Trophoblast cell (in vitro differentiated cells and primary cell): ENCODE data around the gene UBXN6.

ENCODE experiments used
- DNase-seq, 2 donors: peaks; one replicate each; pipeline ENCODE4 v3.0.0-alpha.2; 2016
- H2AFZ ChIP-seq: 2 replicates; pipeline ENCODE4 v1.6.1; 2013; ENCODE audit warnings: low read length, moderate library complexity, mild to moderate bottlenecking; ENCODE audit not compliant: insufficient read depth, poor library complexity
- H2AK5ac ChIP-seq: 2 replicates; pipeline ENCODE4 v1.6.1; 2013; ENCODE audit warnings: mild to moderate bottlenecking, low read length
- H2BK120ac ChIP-seq: 2 replicates; pipeline ENCODE4 v1.6.1; 2013; ENCODE audit warnings: low read length, mild to moderate bottlenecking, moderate library complexity; ENCODE audit not compliant: insufficient read depth, poor library complexity
- H2BK12ac ChIP-seq: 2 replicates; pipeline ENCODE4 v1.6.1; 2013; ENCODE audit warnings: mild to moderate bottlenecking, low read length, moderate library complexity
- H2BK5ac ChIP-seq: 2 replicates; pipeline ENCODE4 v1.6.1; 2013; ENCODE audit warnings: low read length, low read depth, moderate library complexity, mild to moderate bottlenecking; ENCODE audit not compliant: poor library complexity
- H3K14ac ChIP-seq: 2 replicates; pipeline ENCODE4 v1.6.1; 2013; ENCODE audit warnings: mild to moderate bottlenecking, low read length
- H3K18ac ChIP-seq: 2 replicates; pipeline ENCODE4 v1.6.1; 2013; ENCODE audit warnings: mild to moderate bottlenecking, low read length
- H3K23ac ChIP-seq: 2 replicates; pipeline ENCODE4 v1.6.1; 2013; ENCODE audit warnings: low read length
- H3K27ac ChIP-seq: 2 replicates; pipeline ENCODE4 v1.5.1; 2013; ENCODE audit warnings: low read depth, mild to moderate bottlenecking, inconsistent platforms, low read length, moderate library complexity
- H3K27me3 ChIP-seq: 2 replicates; pipeline ENCODE4 v1.6.1; 2013; ENCODE audit warnings: inconsistent platforms, mild to moderate bottlenecking, low read length, moderate library complexity; ENCODE audit not compliant: insufficient read depth
- H3K36me3 ChIP-seq, 2 experiments: 1 replicate in 1 of 2; 2 replicates in 1 of 2; pipeline ENCODE4 v1.6.1; 2013; ENCODE audit warnings: low read length in 2 of 2, mild to moderate bottlenecking in 2 of 2, moderate library complexity in 1 of 2; ENCODE audit not compliant: insufficient read depth in 2 of 2, control insufficient read depth in 1 of 2
- H3K4ac ChIP-seq: 2 replicates; pipeline ENCODE4 v1.6.1; 2013; ENCODE audit warnings: low read depth, mild to moderate bottlenecking, low read length, moderate library complexity
- H3K4me1 ChIP-seq, 2 experiments: 1 replicate in 1 of 2; 2 replicates in 1 of 2; pipeline ENCODE4 v1.6.1; 2013; ENCODE audit warnings: low read length in 2 of 2, mild to moderate bottlenecking in 2 of 2, moderate library complexity in 1 of 2; ENCODE audit not compliant: insufficient read depth in 2 of 2, control insufficient read depth in 1 of 2
- H3K4me2 ChIP-seq: 2 replicates; pipeline ENCODE4 v1.6.1; 2013; ENCODE audit warnings: inconsistent platforms, mild to moderate bottlenecking, low read length, moderate library complexity
- H3K4me3 ChIP-seq: 2 replicates; pipeline ENCODE4 v1.5.1; 2013; ENCODE audit warnings: mild to moderate bottlenecking, low read depth, low read length, inconsistent platforms
- H3K79me1 ChIP-seq: one replicate; pipeline ENCODE4 v1.6.1; 2013; ENCODE audit warnings: low read length
- H3K79me2 ChIP-seq: 2 replicates; pipeline ENCODE4 v1.6.1; 2013; ENCODE audit warnings: low read length, mild to moderate bottlenecking; ENCODE audit not compliant: control insufficient read depth, insufficient read depth, poor library complexity
- H3K9ac ChIP-seq: 2 replicates; pipeline ENCODE4 v1.6.1; 2013; ENCODE audit warnings: mild to moderate bottlenecking, low read length
- H3K9me3 ChIP-seq: 2 replicates; pipeline ENCODE4 v1.6.1; 2013; ENCODE audit warnings: low read depth, mild to moderate bottlenecking, control low read depth, inconsistent platforms, low read length; ENCODE audit not compliant: insufficient read depth
- H4K12ac ChIP-seq: 2 replicates; pipeline ENCODE4 v1.6.1; 2013; ENCODE audit warnings: low read depth, mild to moderate bottlenecking, low read length, moderate library complexity
- H4K8ac ChIP-seq: 2 replicates; pipeline ENCODE4 v1.6.1; 2013; ENCODE audit warnings: low read depth, mild to moderate bottlenecking, low read length, moderate library complexity
- H4K91ac ChIP-seq: one replicate; pipeline ENCODE4 v1.6.1; 2013; ENCODE audit warnings: low read depth, mild to moderate bottlenecking, low read length, moderate library complexity
- WGBS: extraction: QIAGEN DNeasy Blood & Tissue Kit; methylation state at CpG from one replicate; pipeline ENCODE4 v1.1.7; 2013; ENCODE audit warnings: missing lambda C conversion rate; ENCODE audit not compliant: insufficient read length, insufficient coverage; ENCODE audit errors: extremely low coverage; 5-methylcytosine and 5-hydroxymethylcytosine counted together

UBXN6 gene

DNA sequence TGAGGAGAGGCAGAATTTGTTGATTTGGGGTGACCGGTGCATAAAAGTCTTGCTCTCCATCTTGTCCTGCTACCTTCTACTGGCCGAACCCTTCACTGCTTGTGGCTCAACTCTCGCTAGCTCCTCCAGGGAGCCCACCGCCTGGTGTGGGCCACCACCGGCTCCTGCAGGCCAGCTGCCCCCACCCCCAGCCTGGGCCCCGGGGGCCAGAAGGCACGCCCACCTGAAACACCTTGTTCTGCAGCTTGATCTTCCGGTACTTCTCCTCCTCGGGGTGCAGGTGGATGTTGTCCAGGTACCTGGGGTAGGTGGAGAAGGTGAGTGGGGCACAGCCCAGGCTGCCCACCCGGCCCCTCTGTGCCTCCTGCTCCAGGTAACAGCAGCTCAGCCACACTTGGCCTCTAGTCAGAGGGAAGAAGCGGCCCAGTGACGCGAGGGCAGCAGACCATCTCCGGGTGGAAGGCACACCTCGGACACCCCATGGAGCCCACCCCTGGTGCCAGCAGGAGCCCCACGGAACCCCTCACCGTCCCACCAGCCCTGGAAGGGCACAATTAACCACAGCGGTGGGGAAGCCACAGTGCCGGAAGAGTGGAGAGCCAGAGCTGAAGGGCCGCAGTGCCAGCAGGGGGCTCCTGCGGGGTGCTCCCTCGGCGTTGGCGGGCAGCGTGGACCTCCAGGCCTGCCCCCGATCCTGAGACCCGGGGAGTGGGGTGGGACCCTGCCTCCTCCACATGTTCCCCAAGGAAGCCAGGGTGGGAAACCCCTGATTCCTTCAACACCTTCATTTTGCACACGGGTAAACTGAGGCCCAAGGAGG lies 10.1 kb downstream of the UBXN6 start:
- no peak overlapping the region for H3K23ac ChIP-seq
- H2BK120ac ChIP-seq = no peak overlapping the region
- H3K4me1 ChIP-seq = no peaks in the 10 kb centered on the region
- H3K36me3 ChIP-seq = peaks cover 74 to 77% of the 10 kb centered on the region in 2 experiments
- no peak overlapping the region for H2AFZ ChIP-seq
- H3K27ac ChIP-seq = no peak overlapping the region
- H3K4me3 ChIP-seq = no peak overlapping the region
- no peak overlapping the region for H4K8ac ChIP-seq
- H3K79me2 ChIP-seq = no peaks in the 10 kb centered on the region
- no CpG with 5 or more reads among the region's 28 CpGs for WGBS
- no peak overlapping the region for H4K91ac ChIP-seq
- H3K79me1 ChIP-seq = no peaks in the 10 kb centered on the region
- no peaks in the 10 kb centered on the region for H3K9me3 ChIP-seq
- no peak overlapping the region for H3K18ac ChIP-seq
- H3K4me2 ChIP-seq = no peak overlapping the region
- H2BK12ac ChIP-seq = no peak overlapping the region
- no peak overlapping the region for H2AK5ac ChIP-seq
- H4K12ac ChIP-seq = peak overlapping the region; percentile 22
- no peak overlapping the region for H3K9ac ChIP-seq
- no peak overlapping the region for H3K4ac ChIP-seq
- no peaks in the 10 kb centered on the region for H3K27me3 ChIP-seq
- no peak overlapping the region for H3K14ac ChIP-seq
- DNase-seq = no peak
- no peak overlapping the region for H2BK5ac ChIP-seq

- Histone ChIP-seq H2BK5ac (no peak overlapping the region), H3K23ac (no peak overlapping the region), H3K9ac (no peak overlapping the region), H3K79me2 (no peaks in the 10 kb centered on the region), H3K9me3 (peaks cover 3% of the 10 kb centered on the region), H3K4me3 (no peak overlapping the region), H3K4ac (no peak overlapping the region), H4K8ac (no peak overlapping the region), H2AFZ (no peak overlapping the region), H3K36me3 (peaks cover 76 to 77% of the 10 kb centered on the region in 2 experiments), H2BK120ac (no peak overlapping the region), H3K18ac (no peak overlapping the region), H3K27ac (no peak overlapping the region), H2AK5ac (no peak overlapping the region), H3K4me2 (no peak overlapping the region), H3K4me1 (no peaks in the 10 kb centered on the region), H2BK12ac (no peak overlapping the region), H4K12ac (peak overlapping the region; percentile 5), H4K91ac (no peak overlapping the region), H3K14ac (no peak overlapping the region), H3K79me1 (no peaks in the 10 kb centered on the region), H3K27me3 (no peaks in the 10 kb centered on the region)
- WGBS = no CpG with 5 or more reads among the region's 15 CpGs
- DNase-seq = no peak
Observed at GRCh38 chr19:4446704-4447200, 10.8 kb downstream of the UBXN6 start.

GRCh38 chr19:4445963-4446703 lies 11.5 kb downstream of the UBXN6 start:
- Histone ChIP-seq H3K36me3 (peaks cover 74 to 75% of the 10 kb centered on the region in 2 experiments), H3K27me3 (no peaks in the 10 kb centered on the region), H3K79me1 (no peaks in the 10 kb centered on the region)

GRCh38 chr19:4444765-4445741 lies 12.5 kb downstream of the UBXN6 start:
- no peak overlapping the region for H2BK5ac ChIP-seq

More at GRCh38 chr19:4445963-4446703, 11.5 kb downstream of the UBXN6 start:
- no peak overlapping the region for H3K4me3 ChIP-seq
- no peak overlapping the region for H3K9ac ChIP-seq
- H2AK5ac ChIP-seq = no peak overlapping the region
- H2BK12ac ChIP-seq = no peak overlapping the region
- no peak overlapping the region for H3K4ac ChIP-seq
- H4K8ac ChIP-seq = no peak overlapping the region
- H3K23ac ChIP-seq = no peak overlapping the region
- H2AFZ ChIP-seq = no peak overlapping the region
- H3K79me2 ChIP-seq = no peaks in the 10 kb centered on the region
- no peak overlapping the region for H4K91ac ChIP-seq
- no peak overlapping the region for H3K4me2 ChIP-seq
- WGBS = no CpG with 5 or more reads among the region's 58 CpGs
- H3K4me1 ChIP-seq = no peaks in the 10 kb centered on the region
- peak overlapping the region; percentile 5 for H4K12ac ChIP-seq
- H3K9me3 ChIP-seq = peaks cover 3% of the 10 kb centered on the region
- H2BK5ac ChIP-seq = no peak overlapping the region
- H3K27ac ChIP-seq = no peak overlapping the region
- DNase-seq = no peak
- H3K14ac ChIP-seq = no peak overlapping the region
- H2BK120ac ChIP-seq = no peak overlapping the region
- H3K18ac ChIP-seq = no peak overlapping the region

More at GRCh38 chr19:4444765-4445741, 12.5 kb downstream of the UBXN6 start:
- Histone ChIP-seq H3K18ac (no peak overlapping the region), H3K23ac (no peak overlapping the region), H3K36me3 (peaks cover 79 to 80% of the 10 kb centered on the region in 2 experiments), H4K8ac (no peak overlapping the region), H3K27me3 (no peaks in the 10 kb centered on the region), H4K12ac (no peak overlapping the region), H3K79me2 (no peaks in the 10 kb centered on the region), H3K9me3 (peaks cover 3% of the 10 kb centered on the region), H2AK5ac (no peak overlapping the region), H2BK120ac (no peak overlapping the region), H2AFZ (no peak overlapping the region), H2BK12ac (no peak overlapping the region), H4K91ac (no peak overlapping the region), H3K4me3 (no peak overlapping the region), H3K9ac (no peak overlapping the region), H3K4me1 (no peaks in the 10 kb centered on the region), H3K79me1 (no peaks in the 10 kb centered on the region), H3K4ac (no peak overlapping the region), H3K27ac (no peak overlapping the region), H3K4me2 (no peak overlapping the region), H3K14ac (no peak overlapping the region)
- no peak for DNase-seq
- no CpG with 5 or more reads among the region's 36 CpGs for WGBS
